ENCODE measurements around the gene U2AF1L4.

Gene U2AF1L4, protein sequence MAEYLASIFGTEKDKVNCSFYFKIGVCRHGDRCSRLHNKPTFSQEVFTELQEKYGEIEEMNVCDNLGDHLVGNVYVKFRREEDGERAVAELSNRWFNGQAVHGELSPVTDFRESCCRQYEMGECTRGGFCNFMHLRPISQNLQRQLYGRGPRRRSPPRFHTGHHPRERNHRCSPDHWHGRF

DNA sequence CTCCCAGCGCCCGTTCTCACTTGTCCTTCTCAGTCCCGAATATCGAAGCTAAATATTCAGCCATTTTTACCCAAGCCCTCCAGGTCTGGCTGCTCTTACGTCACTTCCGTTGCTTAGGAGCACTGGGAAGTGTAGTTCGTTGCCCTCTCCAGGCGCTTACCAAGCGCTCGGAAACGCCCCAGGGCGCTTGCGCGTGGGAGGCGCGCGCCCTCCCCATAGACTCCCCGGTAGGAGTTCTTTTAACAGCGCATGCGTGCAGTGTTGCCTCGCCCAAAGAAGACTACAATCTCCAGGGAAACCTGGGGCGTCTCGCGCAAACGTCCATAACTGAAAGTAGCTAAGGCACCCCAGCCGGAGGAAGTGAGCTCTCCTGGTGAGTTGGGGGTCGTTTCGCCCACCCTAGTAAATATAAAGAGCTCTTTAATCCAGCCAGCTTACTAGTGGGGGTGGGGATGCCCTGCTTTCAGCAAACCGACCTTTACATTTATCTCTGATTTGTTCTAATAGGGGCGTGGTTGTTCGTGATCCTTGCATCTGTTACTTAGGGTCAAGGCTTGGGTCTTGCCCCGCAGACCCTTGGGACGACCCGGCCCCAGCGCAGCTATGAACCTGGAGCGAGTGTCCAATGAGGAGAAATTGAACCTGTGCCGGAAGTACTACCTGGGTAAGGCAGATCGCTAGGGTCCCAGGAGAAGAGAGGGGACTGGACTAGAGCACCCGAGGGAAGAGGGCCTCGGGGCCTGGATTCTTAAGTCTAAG lies at the start of gene U2AF1L4, which contains the start of gene PSENEN:
U2AF1L4 (minus strand) TSS at position 91 of the 759 bp plus-strand sequence; CDS start at position 64, 27 bp downstream.
PSENEN (plus strand) TSS at position 324 of the 759 bp plus-strand sequence; CDS start at position 604, 280 bp downstream.
- peak; percentile 93 for DNase-seq (ENCODE audit: low read depth)

DNA sequence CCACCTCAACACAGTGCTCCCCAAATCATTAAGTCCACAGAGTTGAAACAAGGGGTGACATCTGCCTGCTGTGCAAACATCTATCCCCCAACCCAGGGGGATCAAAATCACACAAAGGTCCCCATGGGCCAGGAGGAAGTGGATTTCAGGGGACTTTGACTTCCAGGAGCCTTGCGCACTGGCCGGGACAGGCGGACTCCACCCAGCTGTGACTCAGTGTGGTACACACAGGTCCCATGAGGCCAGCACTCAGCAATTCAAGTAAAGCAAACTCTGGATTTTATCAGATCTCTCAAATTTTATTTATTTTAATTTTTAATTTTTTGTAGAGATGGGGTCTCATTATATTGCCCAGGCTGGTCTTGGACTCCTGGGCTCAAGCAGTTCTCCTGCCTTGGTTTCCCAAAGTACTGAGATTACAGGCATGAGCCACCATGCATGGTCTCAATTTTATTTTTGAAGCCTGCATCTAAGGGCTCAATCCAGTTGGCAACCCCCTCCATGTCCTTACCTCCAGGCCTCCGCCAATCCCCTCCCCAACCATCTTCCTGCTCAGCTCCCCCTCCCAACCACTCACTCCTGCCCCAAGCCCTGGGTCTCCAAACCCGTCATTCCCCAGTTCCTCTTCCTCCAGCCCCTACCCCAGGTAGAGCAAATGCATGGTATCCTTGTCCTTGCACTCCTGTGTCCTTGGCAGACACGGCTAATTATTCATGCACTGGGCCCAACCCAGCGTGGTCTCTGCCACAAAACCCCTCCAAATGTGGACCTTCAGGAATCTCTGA lies 48.4 kb upstream of the U2AF1L4 start:
- no peak for DNase-seq (ENCODE audit: low read depth)

DNA sequence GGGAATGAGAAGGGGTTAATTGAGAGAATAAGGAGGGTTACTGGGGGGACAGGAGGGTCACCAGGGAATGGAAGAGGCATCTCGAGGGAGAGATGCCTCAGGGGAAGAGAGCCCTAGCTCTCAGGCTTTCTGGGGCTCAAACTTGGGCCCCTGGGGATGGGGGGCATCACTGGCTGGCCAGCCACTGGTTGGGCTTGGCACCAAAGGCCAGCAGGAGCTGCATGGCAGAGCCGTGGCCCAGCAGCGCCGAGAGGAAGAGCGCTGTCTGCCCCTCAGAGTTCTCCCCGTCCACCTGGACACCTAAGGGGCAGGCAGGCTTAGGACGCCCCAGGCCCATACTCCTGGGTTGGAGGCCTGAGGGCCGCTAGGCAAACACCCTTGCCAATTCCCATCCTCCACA lies 47.7 kb upstream of the U2AF1L4 start:
- DNase-seq (ENCODE audit: low read depth): no peak

DNA sequence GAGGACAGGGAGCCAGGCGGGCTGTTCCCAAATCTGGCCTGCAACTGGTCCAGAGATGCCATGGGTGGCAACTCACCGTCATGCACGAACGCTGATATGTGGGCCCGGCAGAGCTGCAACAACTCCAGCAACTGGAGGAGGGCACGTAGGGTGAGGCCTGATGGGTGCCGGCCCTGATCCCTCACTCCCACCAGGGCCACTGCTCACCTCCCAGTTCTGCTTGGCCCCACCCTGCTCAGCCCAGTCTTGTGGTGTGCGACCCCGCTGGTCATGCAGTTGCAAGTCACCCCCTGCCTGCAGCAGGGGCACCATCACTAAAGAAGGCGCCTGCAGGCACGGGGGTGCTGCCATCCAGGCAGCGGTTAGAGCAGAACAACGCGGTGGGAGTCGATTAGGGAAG lies 47.1 kb upstream of the U2AF1L4 start:
- DNase-seq (ENCODE audit: low read depth): no peak

DNA sequence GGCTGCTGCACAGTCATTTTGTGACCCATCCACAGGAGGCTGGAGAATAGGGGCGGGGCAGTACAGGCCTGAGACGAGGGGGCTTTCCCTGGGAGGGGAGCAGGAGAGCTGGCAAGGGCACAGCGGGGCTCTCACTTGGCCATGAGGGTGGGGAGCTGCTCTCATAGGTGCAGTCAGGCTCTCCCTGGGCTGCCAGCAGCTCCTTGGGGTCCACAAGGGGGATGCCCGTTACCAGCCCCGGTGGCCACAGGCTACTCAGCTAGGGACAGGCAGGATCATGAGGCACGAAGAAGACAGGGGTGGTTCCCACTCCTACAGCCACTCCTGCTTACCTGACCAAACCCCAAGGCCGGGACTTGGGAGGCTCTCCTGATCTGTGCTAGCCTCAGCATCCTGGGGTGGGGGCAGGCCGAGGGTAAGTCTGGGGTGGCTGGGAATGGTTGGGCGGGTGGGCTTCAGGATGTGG lies 46.6 kb upstream of the U2AF1L4 start:
- DNase-seq (ENCODE audit: low read depth): no peak

DNA sequence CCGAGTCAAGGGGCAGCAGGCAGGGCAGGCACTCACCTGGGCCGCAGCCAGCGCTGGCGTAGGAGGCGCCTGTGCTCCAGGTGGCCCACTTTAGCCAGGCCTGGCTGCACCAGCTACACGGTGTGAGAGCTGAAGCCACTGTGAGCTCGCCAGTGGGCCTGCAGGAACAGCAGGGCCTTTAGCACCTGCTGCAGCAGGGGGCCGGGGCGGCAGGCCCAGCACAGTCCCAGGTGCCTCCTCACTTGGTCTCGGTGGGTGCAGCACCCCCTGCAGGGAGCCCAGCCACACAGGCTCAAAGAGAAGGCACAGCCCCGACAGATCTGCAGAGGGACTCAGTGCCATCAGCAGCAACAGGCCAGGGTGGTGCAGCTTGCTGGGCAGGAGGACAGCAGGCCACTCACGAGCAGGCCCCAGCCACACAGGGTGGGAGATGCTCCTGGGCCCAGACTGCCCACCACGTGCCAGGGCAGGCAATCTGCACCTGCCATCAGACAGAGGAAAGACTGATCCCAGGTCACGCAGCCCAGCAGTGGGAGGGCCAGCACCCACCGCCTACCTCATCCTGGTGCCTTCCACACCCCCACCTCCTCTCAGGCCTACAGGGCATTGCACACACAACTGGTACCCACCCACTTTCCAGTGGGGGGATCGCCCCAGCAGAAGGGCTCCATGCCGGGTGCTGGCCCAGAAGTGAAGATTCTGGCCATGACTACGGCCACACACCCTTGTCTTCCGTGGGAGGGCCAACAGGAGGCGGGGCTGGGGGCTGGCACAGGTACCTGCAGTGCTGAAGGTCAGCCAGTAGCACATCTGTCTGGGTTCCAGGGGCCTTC lies 46.0 kb upstream of the U2AF1L4 start:
- no peak for DNase-seq (ENCODE audit: low read depth)

DNA sequence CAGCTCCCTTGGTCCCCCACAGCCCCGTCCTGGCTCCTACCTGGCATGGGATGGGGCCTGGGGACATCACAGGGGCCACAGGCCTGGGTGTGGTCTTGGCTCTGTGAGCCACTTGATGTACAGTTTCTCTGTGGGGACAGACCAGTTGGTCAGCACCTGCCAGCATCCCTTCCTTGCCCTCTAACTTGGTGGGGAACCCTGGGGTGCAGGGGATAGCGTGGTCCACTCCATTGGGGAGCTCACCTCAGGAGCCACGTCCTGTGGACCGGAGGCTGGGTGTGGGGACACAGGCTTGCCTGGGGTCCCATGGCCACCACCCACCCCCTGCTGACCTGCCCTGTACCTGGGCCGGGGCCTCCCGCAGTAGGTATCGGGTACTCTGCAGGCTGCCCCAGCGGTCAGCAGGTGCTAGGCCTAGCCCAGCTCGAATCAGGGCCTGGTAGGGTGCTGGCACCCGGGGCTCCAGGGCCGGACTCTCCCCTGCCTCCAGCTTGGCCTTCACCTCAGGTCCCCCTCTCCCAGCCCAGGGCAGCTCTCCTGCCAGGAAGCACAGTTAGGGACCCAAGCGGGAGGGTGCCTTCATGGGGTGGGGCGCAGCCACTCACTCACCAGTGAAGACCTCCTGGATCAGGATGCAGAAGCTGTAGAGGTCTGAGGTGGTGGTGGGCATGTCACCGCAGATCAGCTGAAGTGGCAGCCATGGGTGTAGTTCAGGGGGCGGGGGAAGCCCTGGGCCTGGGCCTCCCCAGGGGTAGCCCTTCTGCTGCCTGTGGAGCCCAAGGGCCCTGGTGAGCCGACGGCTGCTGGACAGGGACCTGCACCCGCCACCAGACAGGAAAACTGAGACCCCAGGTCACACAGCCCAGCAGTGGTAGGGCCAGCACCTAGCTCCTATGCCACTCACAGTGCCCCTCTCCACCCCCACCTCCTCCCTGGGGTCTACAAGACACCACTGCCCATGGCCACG lies 45.0 kb upstream of the U2AF1L4 start:
- DNase-seq (ENCODE audit: low read depth): no peak

DNA sequence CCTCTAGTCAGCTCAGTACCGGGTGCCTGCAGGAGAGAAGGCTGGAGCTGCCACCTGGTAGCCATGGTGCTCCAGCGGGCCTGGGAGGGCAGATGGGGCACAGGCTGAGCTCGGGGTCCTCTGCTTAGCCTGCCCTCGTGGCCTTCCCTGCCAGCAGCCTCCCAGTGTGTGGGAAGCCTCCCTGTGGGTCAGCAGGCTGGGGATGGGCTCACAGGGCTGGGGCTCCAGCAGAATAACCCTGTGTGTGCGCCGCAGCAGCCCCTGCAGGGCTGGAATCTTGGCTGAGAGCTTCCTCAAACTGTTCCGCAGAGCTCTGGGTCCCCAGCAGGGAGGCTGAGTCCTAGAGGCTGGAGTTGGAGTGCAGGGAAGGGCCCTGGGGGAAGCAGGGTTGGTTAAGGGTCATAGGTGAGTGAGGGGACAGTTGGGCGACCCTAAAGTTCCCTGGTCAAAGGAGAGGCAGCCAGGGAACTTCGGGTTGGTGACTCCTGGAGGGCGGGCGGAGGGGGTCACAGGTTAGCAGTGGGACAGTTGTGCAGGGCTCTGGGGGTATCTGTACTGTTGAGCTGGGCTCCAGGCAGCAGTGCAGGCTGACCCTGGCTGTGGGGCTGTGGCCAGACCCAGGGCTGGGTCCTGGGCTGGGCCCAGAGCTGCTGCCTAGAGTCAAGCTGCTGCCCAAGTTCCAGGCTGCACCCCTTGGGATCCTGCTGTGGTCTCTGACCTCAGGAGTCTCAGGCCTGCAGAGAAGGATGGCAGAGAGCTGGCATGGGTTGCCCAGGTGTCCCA lies 44.2 kb upstream of the U2AF1L4 start:
- DNase-seq (ENCODE audit: low read depth): no peak

DNA sequence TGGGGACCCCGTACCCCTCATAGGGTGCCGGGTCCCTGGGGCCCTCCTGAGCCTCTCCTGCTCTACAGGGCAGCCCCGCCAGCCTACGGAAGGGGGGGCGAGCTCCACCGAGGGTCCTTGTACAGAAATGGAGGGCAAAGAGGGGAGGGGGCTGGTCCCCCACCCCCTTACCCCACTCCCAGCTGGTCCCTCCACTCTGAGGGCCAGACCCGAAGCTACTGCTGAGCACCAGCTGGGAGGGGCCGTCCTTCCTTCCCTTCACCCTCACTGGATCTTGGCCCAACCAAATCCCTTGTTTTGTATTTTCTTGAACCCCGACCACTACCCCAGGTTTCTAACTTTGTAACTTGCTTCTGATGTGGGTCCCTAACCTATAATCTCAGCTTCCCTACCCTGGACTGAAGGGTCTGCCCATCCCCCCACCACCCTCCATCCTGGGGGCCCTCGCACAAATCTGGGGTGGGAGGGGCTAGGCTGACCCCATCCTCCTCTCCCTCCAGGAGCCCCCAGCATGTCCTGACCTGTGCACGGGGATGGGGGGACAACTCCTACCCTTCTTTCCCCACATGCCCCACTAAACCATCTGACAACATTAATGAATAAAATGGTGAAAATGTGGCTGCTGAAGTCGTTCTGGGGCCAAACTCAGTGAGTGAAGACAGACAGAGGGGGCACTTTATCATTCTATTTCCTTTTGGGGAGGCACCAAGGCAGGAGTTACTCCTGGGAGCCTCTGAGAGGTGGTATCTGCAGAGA lies 43.2 kb upstream of the U2AF1L4 start:
- DNase-seq (ENCODE audit: low read depth): no peak

DNA sequence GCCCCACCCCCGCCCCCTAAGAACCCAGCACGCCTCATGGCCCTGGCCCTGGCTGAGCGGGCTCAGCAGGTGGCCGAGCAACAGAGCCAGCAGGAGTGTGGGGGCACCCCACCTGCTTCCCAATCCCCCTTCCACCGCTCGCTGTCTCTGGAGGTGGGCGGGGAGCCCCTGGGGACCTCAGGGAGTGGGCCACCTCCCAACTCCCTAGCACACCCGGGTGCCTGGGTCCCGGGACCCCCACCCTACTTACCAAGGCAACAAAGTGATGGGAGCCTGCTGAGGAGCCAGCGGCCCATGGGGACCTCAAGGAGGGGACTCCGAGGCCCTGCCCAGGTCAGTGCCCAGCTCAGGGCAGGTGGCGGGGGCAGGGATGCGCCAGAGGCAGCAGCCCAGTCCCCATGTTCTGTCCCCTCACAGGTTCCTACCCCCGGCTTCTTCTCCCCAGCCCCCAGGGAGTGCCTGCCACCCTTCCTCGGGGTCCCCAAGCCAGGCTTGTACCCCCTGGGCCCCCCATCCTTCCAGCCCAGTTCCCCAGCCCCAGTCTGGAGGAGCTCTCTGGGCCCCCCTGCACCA lies 42.1 kb upstream of the U2AF1L4 start:
- no peak for DNase-seq (ENCODE audit: low read depth)

DNA sequence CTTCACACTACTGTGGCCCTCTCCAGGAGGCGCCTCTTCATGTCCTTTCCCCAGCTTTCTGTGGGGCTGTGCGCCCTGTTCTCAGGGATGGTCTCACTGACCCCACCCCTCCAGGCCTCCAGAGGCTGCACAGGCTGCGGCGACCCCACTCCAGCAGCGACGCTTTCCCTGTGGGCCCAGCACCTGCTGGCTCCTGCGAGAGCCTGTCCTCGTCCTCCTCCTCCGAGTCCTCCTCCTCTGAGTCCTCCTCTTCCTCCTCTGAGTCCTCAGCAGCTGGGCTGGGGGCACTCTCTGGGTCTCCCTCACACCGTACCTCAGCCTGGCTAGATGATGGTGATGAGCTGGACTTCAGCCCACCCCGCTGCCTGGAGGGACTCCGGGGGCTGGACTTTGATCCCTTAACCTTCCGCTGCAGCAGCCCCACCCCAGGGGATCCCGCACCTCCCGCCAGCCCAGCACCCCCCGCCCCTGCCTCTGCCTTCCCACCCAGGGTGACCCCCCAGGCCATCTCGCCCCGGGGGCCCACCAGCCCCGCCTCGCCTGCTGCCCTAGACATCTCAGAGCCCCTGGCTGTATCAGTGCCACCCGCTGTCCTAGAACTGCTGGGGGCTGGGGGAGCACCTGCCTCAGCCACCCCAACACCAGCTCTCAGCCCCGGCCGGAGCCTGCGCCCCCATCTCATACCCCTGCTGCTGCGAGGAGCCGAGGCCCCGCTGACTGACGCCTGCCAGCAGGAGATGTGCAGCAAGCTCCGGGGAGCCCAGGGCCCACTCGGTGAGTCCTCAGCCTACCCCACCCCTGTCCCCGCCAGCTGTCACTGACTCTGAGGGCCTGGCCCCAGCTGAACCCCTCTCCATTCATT lies 41.3 kb upstream of the U2AF1L4 start:
- no peak for DNase-seq (ENCODE audit: low read depth)

DNA sequence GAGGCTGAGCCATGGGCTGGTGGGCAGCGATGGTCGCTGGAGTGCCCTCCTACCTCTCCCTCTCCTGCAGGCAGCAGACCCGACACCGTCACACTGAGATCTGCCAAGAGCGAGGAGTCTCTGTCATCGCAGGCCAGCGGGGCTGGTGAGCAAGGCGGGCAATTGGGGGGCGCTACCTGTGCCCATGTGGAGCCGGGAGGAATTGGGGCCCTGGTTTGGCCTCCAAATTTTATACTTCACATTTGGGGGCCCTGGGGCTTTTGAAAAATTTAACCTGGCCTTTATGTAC lies 40.1 kb upstream of the U2AF1L4 start:
- no peak for DNase-seq (ENCODE audit: low read depth)

DNA sequence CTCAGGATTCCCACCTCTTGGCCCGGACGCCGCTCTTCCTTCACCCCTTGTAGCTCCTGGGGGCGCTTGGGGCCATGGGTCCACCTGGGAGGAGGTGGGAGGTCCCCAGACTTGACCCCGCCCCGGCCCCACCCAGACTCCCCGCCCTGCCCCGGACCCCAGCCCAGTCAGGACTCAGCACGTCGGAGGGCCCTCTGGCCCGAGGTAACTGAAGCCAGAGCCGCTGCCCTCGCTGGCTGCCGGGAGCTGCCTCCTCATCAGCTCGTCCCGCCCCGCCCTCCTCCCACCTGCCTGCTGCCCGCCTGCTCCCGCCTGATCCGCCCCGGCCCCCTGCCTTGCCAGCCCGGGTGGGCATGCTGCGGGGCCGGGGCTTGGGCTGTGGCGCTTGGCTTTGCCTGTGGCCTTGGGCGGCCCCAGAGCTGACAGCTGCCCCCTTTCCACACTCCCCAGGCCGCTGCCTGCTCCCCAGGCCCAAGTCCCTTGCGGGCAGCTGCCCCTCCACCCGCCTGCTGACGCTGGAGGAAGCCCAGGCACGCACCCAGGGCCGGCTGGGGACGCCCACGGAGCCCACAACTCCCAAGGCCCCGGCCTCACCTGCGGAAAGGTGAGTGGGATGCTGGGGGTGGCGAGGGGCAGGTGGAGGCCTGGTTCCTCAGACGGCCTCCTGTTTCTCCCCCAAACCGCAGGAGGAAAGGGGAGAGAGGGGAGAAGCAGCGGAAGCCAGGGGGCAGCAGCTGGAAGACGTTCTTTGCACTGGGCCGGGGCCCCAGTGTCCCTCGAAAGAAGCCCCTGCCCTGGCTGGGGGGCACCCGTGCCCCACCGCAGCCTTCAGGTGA lies 39.5 kb upstream of the U2AF1L4 start:
- DNase-seq (ENCODE audit: low read depth): no peak

DNA sequence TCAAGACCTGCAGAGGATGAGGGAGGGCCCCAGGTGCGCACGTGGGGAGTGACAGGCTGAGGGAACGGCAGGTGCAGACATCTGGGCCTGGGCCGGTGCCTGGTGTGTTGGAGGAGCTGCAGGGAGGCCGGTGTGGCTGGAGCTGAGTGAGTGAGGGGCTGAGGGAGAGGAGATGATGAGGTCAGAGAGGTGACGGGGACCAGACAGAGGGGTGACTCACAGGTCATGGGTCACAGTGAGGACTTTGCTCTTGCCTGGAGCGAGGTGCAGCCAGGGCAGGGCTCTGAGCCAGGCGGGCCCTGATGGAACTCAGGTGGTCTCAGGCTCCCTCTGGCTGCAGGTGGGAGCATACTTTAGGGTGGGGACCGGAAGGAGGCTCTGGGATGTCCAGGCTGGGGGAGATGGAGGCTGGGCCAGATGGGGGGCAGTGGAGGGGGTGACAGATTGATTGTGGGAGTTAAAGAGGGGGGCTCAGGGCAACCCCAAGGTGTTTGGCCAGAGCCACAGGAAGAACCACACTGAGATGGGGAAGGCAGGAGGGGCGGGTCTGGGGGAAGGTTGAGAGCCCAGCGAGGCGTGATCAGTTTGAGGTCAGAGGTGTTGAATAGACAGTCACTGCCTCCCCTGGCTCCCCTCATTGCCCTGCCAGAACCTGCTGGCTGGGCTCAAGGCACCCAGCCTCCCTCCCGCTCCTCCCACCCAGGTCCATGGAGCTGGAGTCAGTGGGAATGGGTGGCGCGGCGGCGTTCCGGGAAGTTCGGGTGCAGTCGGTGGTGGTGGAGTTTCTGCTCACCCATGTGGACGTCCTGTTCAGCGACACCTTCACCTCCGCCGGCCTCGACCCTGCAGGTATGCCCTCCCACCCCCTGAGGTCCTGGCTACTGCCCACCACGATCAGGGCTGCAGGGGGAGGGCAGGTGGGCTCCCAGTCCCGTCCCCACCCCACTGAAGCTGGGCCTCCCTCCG lies 38.5 kb upstream of the U2AF1L4 start:
- no peak for DNase-seq (ENCODE audit: low read depth)

DNA sequence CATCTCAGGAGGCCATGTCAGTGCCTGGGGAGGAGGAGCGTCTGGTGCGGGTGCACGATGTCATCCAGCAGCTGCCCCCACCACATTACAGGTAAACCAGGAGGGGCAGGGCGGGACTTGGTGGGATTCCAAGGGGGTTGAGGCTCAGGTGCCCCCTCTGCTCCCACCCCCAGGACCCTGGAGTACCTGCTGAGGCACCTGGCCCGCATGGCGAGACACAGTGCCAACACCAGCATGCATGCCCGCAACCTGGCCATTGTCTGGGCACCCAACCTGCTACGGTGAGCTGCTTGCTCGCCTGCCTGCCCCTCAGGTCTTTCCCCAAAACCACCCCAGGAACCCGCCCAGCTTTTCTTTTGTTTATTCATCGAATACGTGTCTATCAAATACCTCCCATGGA lies 37.4 kb upstream of the U2AF1L4 start:
- DNase-seq (ENCODE audit: low read depth): no peak

DNA sequence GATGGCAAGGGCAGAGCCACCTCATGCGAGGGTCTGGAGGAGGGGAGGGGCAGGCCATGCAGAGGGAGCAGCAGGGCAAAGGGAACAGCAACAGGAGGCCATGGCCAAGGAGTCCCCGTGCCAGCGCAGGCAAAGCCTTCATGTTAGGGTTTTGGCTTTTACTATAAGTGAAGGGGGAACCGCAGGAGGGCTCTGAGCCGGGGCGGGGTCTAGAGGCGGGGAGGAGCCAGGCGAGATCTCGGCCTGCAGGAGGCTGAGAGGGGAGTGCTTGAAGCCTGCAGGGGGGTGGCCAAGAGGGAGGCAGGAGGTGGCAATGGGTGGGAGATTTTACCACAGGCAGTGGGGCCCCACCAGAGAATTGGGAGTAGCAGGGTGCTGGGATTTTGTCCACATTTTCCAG lies 36.4 kb upstream of the U2AF1L4 start:
- no peak for DNase-seq (ENCODE audit: low read depth)
